ENCODE measurements around the gene OXT. TPM values are rescaled to one million over a fixed set of nuclear protein-coding genes. Genes with fewer than 3 reads are reported as not detected.
"Not testable (repeated sequence)": the region's sequence is repeated elsewhere in the genome, so short reads cannot be mapped to it uniquely, and the experiment has no call there.

The OXT gene
- total and polyA plus RNA-seq, 4 experiments from 2014 or later = 1.00 to 1.5 TPM; not detected in 2

- Mint-ChIP-seq H3K27me3 (no peaks in the 10 kb centered on the region), H3K4me1 (peaks cover 0 to 18% (median 6%) of the 10 kb centered on the region in 4 donors), H3K4me3 (no peak overlapping the region), H3K27ac (peak overlapping the region in 1 of 7 donors; percentile 37), H3K36me3 (peaks cover 18 to 20% of the 10 kb centered on the region in 2 donors), H3K9me3 (no peaks in the 10 kb centered on the region)
- Histone ChIP-seq H3K36me3 (ENCODE audit: insufficient read depth, low read length) (peaks cover 5% of the 10 kb centered on the region), H3K27ac (ENCODE audit: low read depth, low read length) (no peak overlapping the region), H3K9me3 (ENCODE audit: control insufficient read depth in 1 of 2, low read length in 2 of 2) (no peaks in the 10 kb centered on the region), H3K27me3 (ENCODE audit: insufficient read depth, low read length) (no peaks in the 10 kb centered on the region), H3K4me1 (ENCODE audit: insufficient read depth, low read length) (peaks cover 6% of the 10 kb centered on the region), H3K4me3 (ENCODE audit: low read length in 2 of 2) (no peak overlapping the region)
- ChIA-PET CTCF (ENCODE audit: partially characterized antibody) (no interaction called here), POLR2A (ENCODE audit: partially characterized antibody) (no interaction called here)
- intact Hi-C loops (cut with micrococcal nuclease) = loop anchor here (10.0 kb wide), 1 partner anchor 417 kb away; the partner anchor contains the start of gene EBF4
- no peak for DNase-seq
Observed at GRCh38 chr20:3111995-3112394, 40.6 kb downstream of the OXT start.

GRCh38 chr20:3115190-3116107 lies 44.0 kb downstream of the OXT start:
- H3K27me3 ChIP-seq (ENCODE audit: insufficient read depth, low read length) = no peaks in the 10 kb centered on the region
- H3K27me3 Mint-ChIP-seq = no peaks in the 10 kb centered on the region
- ChIA-PET POLR2A (ENCODE audit: partially characterized antibody) (interaction anchor here (0.6 to 1.3 kb wide), 4 partner anchors 23 to 1972 kb away, joined by 3 to 4 read pairs (median 3); no protein-coding TSS in a partner anchor), CTCF (ENCODE audit: partially characterized antibody) (interaction anchor here (0.7 to 3.9 kb wide), 16 partner anchors 8 to 608 kb away, joined by 3 to 41 read pairs (median 4); partner anchors contain the start of gene OXT)
- no peak overlapping the region for H3K4me3 Mint-ChIP-seq
- no peak overlapping the region for H3K4me3 ChIP-seq (ENCODE audit: low read length in 2 of 2)
- intact Hi-C loops (cut with micrococcal nuclease) = loop anchor here (1.0 to 10.0 kb wide), 4 partner anchors 23 to 421 kb away; partner anchors contain the start of gene EBF4
- H3K4me1 ChIP-seq (ENCODE audit: insufficient read depth, low read length) = peaks cover 6% of the 10 kb centered on the region
- H3K27ac ChIP-seq (ENCODE audit: low read depth, low read length) = no peak overlapping the region
- H3K9me3 Mint-ChIP-seq = no peaks in the 10 kb centered on the region
- DNase-seq = peak in 4 of 5 donors; percentile 27 to 43 (median 34)
- peaks cover 5 to 34% (median 8%) of the 10 kb centered on the region in 4 donors for H3K4me1 Mint-ChIP-seq
- no peaks in the 10 kb centered on the region for H3K9me3 ChIP-seq (ENCODE audit: control insufficient read depth in 1 of 2, low read length in 2 of 2)
- H3K27ac Mint-ChIP-seq = peak overlapping the region in 4 of 7 donors; percentile 62 to 81 (median 66)
- no peaks in the 10 kb centered on the region for H3K36me3 ChIP-seq (ENCODE audit: insufficient read depth, low read length)
- peaks cover 18 to 19% of the 10 kb centered on the region in 2 donors for H3K36me3 Mint-ChIP-seq

GRCh38 chr20:3116341-3116740 lies 44.9 kb downstream of the OXT start:
- DNase-seq = no peak
- Mint-ChIP-seq H3K36me3 (peaks cover 19 to 25% of the 10 kb centered on the region in 2 donors), H3K9me3 (no peaks in the 10 kb centered on the region), H3K4me1 (peaks cover 13 to 43% (median 15%) of the 10 kb centered on the region in 4 donors), H3K27ac (peak overlapping the region in 2 of 7 donors; percentile 18 to 43), H3K27me3 (no peaks in the 10 kb centered on the region), H3K4me3 (no peak overlapping the region)
- POLR2A ChIA-PET (ENCODE audit: partially characterized antibody) = interaction anchor here (1.2 to 1.5 kb wide), 3 partner anchors 13 to 41 kb away, joined by 3 to 4 read pairs (median 4); no protein-coding TSS in a partner anchor
- H3K27ac ChIP-seq (ENCODE audit: low read depth, low read length) = no peak overlapping the region
- intact Hi-C loops (cut with micrococcal nuclease) = loop anchor here (10.0 kb wide), 1 partner anchor 422 kb away; the partner anchor contains the start of gene EBF4
- H3K27me3 ChIP-seq (ENCODE audit: insufficient read depth, low read length) = no peaks in the 10 kb centered on the region
- H3K4me1 ChIP-seq (ENCODE audit: insufficient read depth, low read length) = peaks cover 14% of the 10 kb centered on the region
- CTCF ChIA-PET (ENCODE audit: partially characterized antibody) = interaction anchor here (0.8 to 3.9 kb wide), 5 partner anchors 13 to 609 kb away, joined by 3 to 41 read pairs (median 4); no protein-coding TSS in a partner anchor
- H3K36me3 ChIP-seq (ENCODE audit: insufficient read depth, low read length) = no peaks in the 10 kb centered on the region
- no peak overlapping the region for H3K4me3 ChIP-seq (ENCODE audit: low read length in 2 of 2)
- H3K9me3 ChIP-seq (ENCODE audit: control insufficient read depth in 1 of 2, low read length in 2 of 2) = no peaks in the 10 kb centered on the region

- POLR2A ChIA-PET (ENCODE audit: partially characterized antibody) = interaction anchor here (1.5 kb wide), 2 partner anchors 14 to 42 kb away, joined by 4 to 6 read pairs; partner anchors contain the start of genes FASTKD5 and UBOX5
- peak overlapping the region in 4 of 8 donors; percentile 17 to 69 (median 52) for H3K4me3 Mint-ChIP-seq
- CTCF ChIA-PET (ENCODE audit: partially characterized antibody) = interaction anchor here (0.9 to 3.1 kb wide), 5 partner anchors 44 to 196 kb away, joined by 3 to 12 read pairs (median 4); no protein-coding TSS in a partner anchor
Observed at GRCh38 chr20:3117839-3118379, 46.5 kb downstream of the OXT start.

GRCh38 chr20:3119044-3119443 lies 47.6 kb downstream of the OXT start:
- CTCF ChIA-PET (ENCODE audit: partially characterized antibody) = interaction anchor here (3.1 kb wide), 1 partner anchor 66 kb away, joined by 12 read pairs; no protein-coding TSS in a partner anchor
- no peaks in the 10 kb centered on the region for H3K9me3 ChIP-seq (ENCODE audit: control insufficient read depth in 1 of 2, low read length in 2 of 2)
- Mint-ChIP-seq H3K36me3 (peaks cover 27 to 39% of the 10 kb centered on the region in 2 donors), H3K27ac (peak overlapping the region in 5 of 7 donors; percentile 1 to 83 (median 32)), H3K9me3 (no peaks in the 10 kb centered on the region), H3K4me3 (peak overlapping the region in 1 of 8 donors; percentile 36), H3K27me3 (no peaks in the 10 kb centered on the region), H3K4me1 (peaks cover 24 to 65% (median 35%) of the 10 kb centered on the region in 4 donors)
- DNase-seq = no peak
- no peaks in the 10 kb centered on the region for H3K27me3 ChIP-seq (ENCODE audit: insufficient read depth, low read length)
- H3K27ac ChIP-seq (ENCODE audit: low read depth, low read length) = no peak overlapping the region
- no peak overlapping the region for H3K4me3 ChIP-seq (ENCODE audit: low read length in 2 of 2)
- intact Hi-C loops (cut with micrococcal nuclease) = loop anchor here (10.0 kb wide), 1 partner anchor 424 kb away; the partner anchor contains the start of gene EBF4
- H3K4me1 ChIP-seq (ENCODE audit: insufficient read depth, low read length) = peaks cover 40% of the 10 kb centered on the region
- POLR2A ChIA-PET (ENCODE audit: partially characterized antibody) = interaction anchor here (1.9 kb wide), 1 partner anchor 38 kb away, joined by 6 read pairs; no protein-coding TSS in a partner anchor
- H3K36me3 ChIP-seq (ENCODE audit: insufficient read depth, low read length) = no peaks in the 10 kb centered on the region

More at GRCh38 chr20:3117839-3118379, 46.5 kb downstream of the OXT start:
- intact Hi-C loops (cut with micrococcal nuclease) = loop anchor here (1.0 to 10.0 kb wide), 3 partner anchors 39 to 423 kb away; partner anchors contain the start of gene EBF4
- H3K27me3 ChIP-seq (ENCODE audit: insufficient read depth, low read length); H3K9me3 Mint-ChIP-seq; H3K4me3 ChIP-seq (ENCODE audit: low read length in 2 of 2); H3K27me3 Mint-ChIP-seq; H3K36me3 ChIP-seq (ENCODE audit: insufficient read depth, low read length); H3K27ac ChIP-seq (ENCODE audit: low read depth, low read length); H3K9me3 ChIP-seq (ENCODE audit: control insufficient read depth in 1 of 2, low read length in 2 of 2): not testable (repeated sequence)
- Mint-ChIP-seq H3K4me1 (peaks cover 18 to 58% (median 26%) of the 10 kb centered on the region in 4 donors), H3K36me3 (peaks cover 24 to 40% of the 10 kb centered on the region in 2 donors), H3K27ac (peak overlapping the region; percentile 35 to 87 (median 64))
- DNase-seq = peak; percentile 45 to 62 (median 47)
- H3K4me1 ChIP-seq (ENCODE audit: insufficient read depth, low read length) = peaks cover 30% of the 10 kb centered on the region

- peak in 4 of 5 donors; percentile 32 to 48 (median 45) for DNase-seq
- CTCF ChIA-PET (ENCODE audit: partially characterized antibody) = interaction anchor here (0.6 to 1.5 kb wide), 2 partner anchors 36 to 986 kb away, joined by 3 to 4 read pairs; no protein-coding TSS in a partner anchor
- peaks cover 22 to 55% (median 35%) of the 10 kb centered on the region in 4 donors for H3K4me1 Mint-ChIP-seq
- peak overlapping the region; percentile 61 to 80 (median 69) for H3K4me3 Mint-ChIP-seq
- H3K4me3 ChIP-seq (ENCODE audit: low read length in 2 of 2) = peak overlapping the region; percentile 2 to 17
- H3K27me3 Mint-ChIP-seq = no peaks in the 10 kb centered on the region
- intact Hi-C loops (cut with micrococcal nuclease) = loop anchor here (5.0 kb wide), 1 partner anchor 51 kb away; the partner anchor contains the start of gene LZTS3
- peak overlapping the region; percentile 18 for H3K27ac ChIP-seq (ENCODE audit: low read depth, low read length)
- peaks cover 0 to 8% (median 0%) of the 10 kb centered on the region in 8 donors for H3K9me3 Mint-ChIP-seq
- POLR2A ChIA-PET (ENCODE audit: partially characterized antibody) = interaction anchor here (0.8 to 3.4 kb wide), 6 partner anchors 8 to 82 kb away, joined by 3 to 14 read pairs (median 6); partner anchors contain the start of genes FASTKD5 and UBOX5
- H3K27me3 ChIP-seq (ENCODE audit: insufficient read depth, low read length) = no peaks in the 10 kb centered on the region
- peaks cover 29 to 36% of the 10 kb centered on the region in 2 donors for H3K36me3 Mint-ChIP-seq
- no peaks in the 10 kb centered on the region for H3K36me3 ChIP-seq (ENCODE audit: insufficient read depth, low read length)
- no peaks in the 10 kb centered on the region for H3K9me3 ChIP-seq (ENCODE audit: control insufficient read depth in 1 of 2, low read length in 2 of 2)
- H3K27ac Mint-ChIP-seq = peak overlapping the region; percentile 80 to 98 (median 96)
- peaks cover 35% of the 10 kb centered on the region for H3K4me1 ChIP-seq (ENCODE audit: insufficient read depth, low read length)
Observed at GRCh38 chr20:3121271-3121911, 50.0 kb downstream of the OXT start.

Data from CD4-positive, alpha-beta memory T cell (primary cell).